DMS79 (cell line): Measurements from ENCODE around the gene ACAN.

Source experiments
- DNase-seq: peaks from one replicate; lab custom pipeline; 2025; lab: John Stamatoyannopoulos, UW

ACAN gene

GRCh38 chr15:88878720-88879184 is 75.5 kb downstream of the ACAN start:
- DNase-seq = no peak

DNA sequence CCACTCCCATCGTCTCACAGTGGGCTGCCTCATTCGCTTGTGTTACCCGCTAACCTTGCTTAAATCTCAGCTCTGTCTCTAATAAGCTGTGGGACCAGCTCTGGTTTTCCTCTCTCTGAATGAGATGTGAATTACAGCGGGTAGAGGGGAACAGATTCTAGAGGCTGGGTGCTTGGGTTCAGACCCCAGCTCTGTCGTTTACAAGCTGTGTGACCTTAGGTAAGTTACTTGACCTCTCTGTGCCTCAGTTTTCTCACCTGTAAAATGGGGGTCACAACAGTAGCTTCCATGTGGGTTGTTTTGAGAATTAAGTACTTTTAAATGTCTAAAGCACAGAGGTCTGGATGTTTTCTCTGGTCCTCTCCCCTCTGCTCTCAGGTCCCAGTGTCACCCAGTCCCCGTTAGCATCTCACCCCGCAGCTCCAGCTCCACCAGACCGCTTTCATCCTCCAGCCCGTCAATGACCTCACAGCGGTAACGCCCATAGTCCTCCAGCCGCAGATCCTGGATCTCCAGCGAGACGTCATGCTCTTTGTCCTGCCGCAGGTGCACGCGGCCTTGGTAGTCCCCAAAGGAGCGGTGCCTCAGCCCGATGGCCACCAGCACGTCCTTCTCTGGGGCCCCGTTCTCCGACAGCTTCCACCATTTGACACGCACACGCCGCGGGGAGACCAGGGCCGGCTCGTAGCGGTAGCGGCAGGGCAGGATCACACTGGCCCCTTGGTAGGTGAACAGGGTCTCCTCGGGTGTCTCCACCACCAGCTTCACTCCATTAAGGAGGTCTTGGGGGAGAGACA is 77.9 kb downstream of the ACAN start:
- DNase-seq = no peak

- no peak for DNase-seq
These were observed 78.5 kb downstream of the ACAN start for GRCh38 chr15:88881775-88882174.

GRCh38 chr15:88882785-88883184 is 79.5 kb downstream of the ACAN start:
- no peak for DNase-seq

GRCh38 chr15:88887068-88887580 is 83.9 kb downstream of the ACAN start:
- no peak for DNase-seq

DNA sequence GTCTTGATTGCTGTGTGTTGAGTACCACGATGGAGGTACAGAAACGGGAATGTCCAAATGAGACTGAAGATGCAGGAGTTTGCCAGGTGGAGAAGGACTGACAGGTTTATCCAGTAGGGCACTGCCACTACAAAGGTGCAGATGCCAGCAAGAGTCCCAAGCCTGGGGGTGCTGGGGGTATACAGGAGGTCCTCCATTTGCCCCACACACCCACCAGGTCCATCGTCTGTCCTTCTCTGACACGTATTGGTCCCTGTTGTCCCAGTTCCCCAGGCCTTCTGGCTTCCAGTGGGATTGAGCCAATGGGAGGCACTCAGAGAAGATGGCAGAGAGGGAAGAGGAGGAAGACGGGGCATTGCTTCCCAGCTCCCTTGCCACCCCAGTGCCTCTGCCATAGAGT is 85.5 kb downstream of the ACAN start:
- DNase-seq = no peak

- no peak for DNase-seq
These were observed 87.3 kb downstream of the ACAN start for GRCh38 chr15:88890495-88890894.

DNA sequence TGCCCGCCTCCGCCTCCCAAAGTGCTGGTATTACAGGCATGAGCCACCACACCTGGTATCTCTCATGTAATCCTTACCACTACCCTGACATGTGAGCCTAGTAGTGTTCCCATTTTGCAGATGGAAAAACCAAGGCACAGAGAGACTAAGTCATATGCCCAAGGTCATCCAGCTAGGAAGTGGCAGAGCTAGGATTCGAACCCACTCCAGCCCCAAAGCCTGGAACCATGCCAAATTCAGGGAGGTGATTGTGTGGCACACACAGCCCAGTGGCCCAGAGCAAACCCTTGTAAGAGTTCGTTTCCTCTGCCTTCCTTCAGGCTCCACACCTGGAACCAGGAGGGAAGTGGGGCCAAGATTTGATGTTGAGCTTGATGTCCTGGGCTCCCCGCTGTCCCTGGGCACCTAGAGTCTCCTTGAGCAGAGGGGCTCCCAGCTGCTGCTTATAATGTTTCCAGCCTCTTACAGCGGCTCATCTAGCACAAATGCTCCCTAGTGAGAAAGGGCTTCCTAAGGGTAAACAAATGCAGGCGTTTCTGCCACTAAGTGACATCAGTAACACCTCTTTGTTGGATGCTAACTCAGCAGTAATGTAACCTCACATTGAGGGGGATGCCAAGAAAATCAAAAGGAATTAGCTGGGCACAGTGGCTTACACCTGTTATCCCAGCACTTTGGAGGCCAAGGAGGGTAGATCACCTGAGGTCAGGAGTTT is 88.5 kb downstream of the ACAN start:
- DNase-seq = no peak

- DNase-seq = no peak
These were observed 91.1 kb downstream of the ACAN start for GRCh38 chr15:88894348-88894818.

GRCh38 chr15:88894819-88895767 is 91.9 kb downstream of the ACAN start, which contains the start of gene HAPLN3:
Gene HAPLN3, minus strand, starts transcription at chr15:88895544. Its CDS starts 8,246 bp downstream, at chr15:88887298.
- no peak for DNase-seq

DNA sequence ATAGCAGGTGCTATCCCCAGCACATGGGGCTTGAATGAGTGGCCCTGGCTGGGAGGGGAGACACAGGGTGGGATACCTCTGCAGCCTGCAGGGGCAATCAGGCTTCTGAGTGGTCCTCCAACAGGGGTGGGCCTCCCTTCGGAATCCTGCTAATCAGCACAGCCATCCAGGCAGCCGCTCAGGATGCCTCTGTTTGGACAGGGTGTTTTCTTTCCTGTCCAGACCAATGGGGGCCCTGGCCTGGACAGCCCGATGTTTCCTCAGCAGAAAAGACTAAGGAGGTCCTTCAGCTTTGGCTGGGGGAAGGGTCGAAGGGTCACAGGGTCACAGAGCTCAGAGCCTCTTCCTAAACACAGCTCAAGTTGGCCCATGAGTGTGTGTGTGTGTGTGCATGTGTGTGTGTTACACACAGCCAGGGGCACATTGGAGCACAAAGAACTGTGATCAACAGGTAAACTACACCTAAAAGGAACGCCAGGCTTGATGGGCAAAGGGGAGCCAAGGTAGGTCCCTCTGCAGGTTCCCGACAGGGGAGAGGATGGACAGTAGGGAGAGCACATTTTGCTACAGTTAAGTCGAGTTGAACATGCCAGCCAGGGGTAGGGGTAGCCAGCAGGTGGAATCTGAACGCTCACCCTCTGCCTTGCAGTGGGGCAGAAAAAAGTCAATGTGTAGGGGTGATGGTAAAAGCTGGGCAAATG is 93.2 kb downstream of the ACAN start:
- DNase-seq = no peak

GRCh38 chr15:88897142-88897455 is 93.9 kb downstream of the ACAN start:
- no peak for DNase-seq

DNA sequence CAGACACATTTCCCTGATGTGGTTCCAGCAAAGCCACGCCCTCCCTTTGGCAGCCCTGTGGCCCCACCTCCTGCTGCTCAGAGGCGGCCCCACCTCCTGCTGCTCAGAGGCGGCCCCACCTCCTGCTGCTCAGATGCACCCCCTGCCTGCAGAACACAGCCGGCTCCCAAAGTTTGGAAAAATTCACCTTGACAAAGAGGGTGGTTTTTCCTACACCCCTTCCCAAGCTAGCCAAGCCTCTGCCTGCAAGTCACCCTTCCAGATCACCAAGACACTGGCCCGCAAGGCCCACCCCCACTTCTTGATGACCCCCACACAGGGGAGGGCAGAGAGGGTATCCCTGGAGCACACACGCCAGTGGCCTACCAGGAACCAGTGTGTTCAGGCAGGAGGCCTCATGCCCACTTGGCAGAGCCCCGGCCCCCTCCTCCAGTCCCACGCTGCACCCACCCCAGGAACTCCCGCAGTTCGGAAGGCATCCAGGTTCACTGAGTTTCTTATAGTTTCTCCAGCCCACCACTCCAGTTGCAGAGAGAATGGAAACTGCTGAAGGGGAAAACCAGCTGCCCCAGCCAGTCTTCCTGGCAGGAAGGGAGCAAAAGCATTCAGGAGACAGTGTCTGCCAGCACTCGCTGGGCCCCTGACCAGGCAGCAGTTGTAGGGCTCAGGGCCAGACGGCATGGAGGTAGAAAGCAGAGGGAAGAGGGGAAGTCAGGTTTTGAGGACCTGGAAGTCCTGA is 94.4 kb downstream of the ACAN start:
- no peak for DNase-seq

- DNase-seq = no peak
These were observed 95.5 kb downstream of the ACAN start for GRCh38 chr15:88898736-88899135.

- no peak for DNase-seq
These were observed 96.0 kb downstream of the ACAN start for GRCh38 chr15:88899251-88899650.

GRCh38 chr15:88900309-88900981 is 97.2 kb downstream of the ACAN start:
- DNase-seq = no peak

- DNase-seq = no peak
These were observed 97.8 kb downstream of the ACAN start for GRCh38 chr15:88900982-88901418.

DNA sequence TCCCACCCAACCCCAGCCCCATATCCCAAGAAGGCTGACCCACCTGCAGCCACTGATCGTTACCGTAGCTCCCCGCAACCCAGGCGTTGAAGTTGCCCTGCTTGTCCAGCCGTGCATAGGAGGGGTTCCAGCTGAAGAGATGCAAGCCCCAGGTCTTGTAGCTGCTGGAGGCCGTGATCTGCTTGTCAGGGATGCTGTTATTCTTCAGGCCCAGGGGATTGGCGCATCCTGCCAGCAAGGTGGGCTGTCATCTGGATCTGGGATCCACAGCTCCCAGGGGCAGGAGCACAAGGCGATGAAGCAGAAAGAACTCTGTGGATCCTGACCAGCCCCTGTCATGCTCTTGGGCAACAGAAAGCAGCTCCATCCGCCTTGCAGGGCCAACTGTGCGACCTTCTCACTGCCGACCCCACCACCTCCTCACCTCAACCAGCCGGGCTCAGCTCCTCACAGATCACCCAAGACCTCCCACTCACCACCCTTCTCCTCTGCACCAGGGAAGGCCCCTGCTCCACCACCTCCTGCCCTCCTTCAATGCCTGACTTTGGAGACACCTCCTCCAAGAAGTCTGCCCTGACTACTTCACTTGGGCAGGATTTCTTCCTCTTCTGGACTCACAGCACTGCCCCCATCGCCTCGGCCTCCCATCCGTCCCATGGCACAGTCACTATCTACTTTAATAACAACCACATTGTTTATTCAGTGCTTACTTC is 98.4 kb downstream of the ACAN start:
- no peak for DNase-seq

DNA sequence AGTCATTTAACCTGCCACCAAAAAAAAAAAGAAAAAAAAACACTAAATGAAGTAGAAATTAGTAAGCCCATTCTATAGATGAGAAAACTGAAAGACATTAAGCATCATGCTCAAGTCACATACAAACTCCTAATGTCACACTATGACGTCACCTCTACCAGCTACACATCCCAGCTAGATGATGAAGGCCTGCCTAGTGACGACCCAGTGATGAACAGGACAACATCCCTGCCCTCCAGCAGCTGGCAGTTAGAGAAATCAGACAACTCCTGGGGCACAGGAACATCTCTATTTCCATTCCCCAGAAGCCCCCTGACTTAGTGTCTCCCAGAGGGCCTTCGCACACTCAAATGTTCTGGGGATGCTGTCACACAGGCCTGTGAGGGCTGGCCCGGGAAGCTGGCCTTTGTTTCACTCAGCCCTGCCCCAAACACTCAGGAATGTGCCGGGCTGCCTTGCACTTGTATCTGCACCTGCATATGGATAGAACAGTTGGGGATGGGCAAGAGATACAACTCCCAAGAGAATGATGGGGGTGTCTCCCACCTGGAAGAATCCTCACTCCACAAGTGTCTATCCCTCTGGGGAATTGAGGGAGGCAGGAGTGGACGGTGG is 99.1 kb downstream of the ACAN start:
- DNase-seq = no peak
